HCT116 (cell line): ENCODE measurements around the gene NOC4L. TPM values are rescaled to one million over a fixed set of nuclear protein-coding genes. Genes with fewer than 3 reads are reported as not detected.

Experiments
- ATAC-seq: fragments of 200-7000 bp; cut with Tn5 transposase; 2 replicates; pipeline ENCODE4 v1.9.1; 2020; ENCODE audit warnings: mild to moderate bottlenecking, moderate library complexity
- BruUV-seq: library from RNA; stranded (reverse); fragments of 400-500 nt; replicated peaks from 2 replicates; lab custom pipeline; 2021; lab: Mats Ljungman, UMichigan
- CTCF ChIA-PET: fragments of 300-600 bp; sonication (Branson Sonifier 250); formaldehyde crosslinking; loops from one replicate; lab custom pipeline; 2021; ENCODE audit warnings: antibody characterized with exemption; lab: Charles Lee
- POLR2A ChIA-PET: fragments of 300-600, 350-600 bp; sonication (Branson Sonifier 250); formaldehyde crosslinking; loops from one replicate; lab custom pipeline; 2021; ENCODE audit warnings: antibody characterized with exemption; lab: Charles Lee
- RAD21 ChIA-PET, 2 experiments: fragments of 300-600 bp; sonication (Branson Sonifier 250); formaldehyde crosslinking; loops; one replicate each; lab custom pipeline; 2023; ENCODE audit warnings: low total read pairs in 2 of 2; ENCODE audit not compliant: uncharacterized antibody in 2 of 2, unreplicated experiment in 2 of 2, low non-redundant PET in 1 of 2; lab: Charles Lee
- DNase-seq: peaks from one replicate; pipeline ENCODE4 v3.0.0-alpha.2; 2010; ENCODE audit warnings: low read depth, low spot score
- H2AFZ ChIP-seq: fragments of 200-600 bp; shearing (Covaris generic), sonication (generic); 2 replicates; pipeline ENCODE4 v1.6.1; 2017; ENCODE audit warnings: low read depth, mixed run types, mixed read lengths, antibody characterized with exemption, low read length; ENCODE audit not compliant: poor library complexity, severe bottlenecking
- H3K27ac ChIP-seq: 2 replicates; pipeline ENCODE4 v1.5.1; 2012; ENCODE audit warnings: low read depth, low read length
- H3K27me3 ChIP-seq: fragments of 200-600 bp; sonication (generic); 2 replicates; pipeline ENCODE4 v1.6.1; 2016; ENCODE audit warnings: mixed run types, low read length, mixed read lengths; ENCODE audit not compliant: insufficient read depth
- H3K36me3 ChIP-seq, 2 experiments: fragments of 200-500 bp in 1 of 2; fragments of 200-600 bp in 1 of 2; sonication (Bioruptor generic) in 1 of 2; sonication (generic) in 1 of 2; 2 replicates each; pipeline versions ENCODE4 v1.5.1 to v1.6.1; 2014 to 2016; ENCODE audit warnings: low read length in 2 of 2, inconsistent platforms in 1 of 2, mixed read lengths in 1 of 2, mixed run types in 1 of 2; ENCODE audit not compliant: insufficient read depth in 2 of 2, control insufficient read depth in 1 of 2
- H3K4me1 ChIP-seq, 2 experiments: fragments of 200-600 bp in 1 of 2; sonication (generic) in 1 of 2; 2 replicates each; pipeline versions ENCODE4 v1.5.1 to v1.6.1; 2012 to 2017; ENCODE audit warnings: low read length in 2 of 2, inconsistent platforms in 1 of 2, mild to moderate bottlenecking in 1 of 2, mixed read lengths in 1 of 2, mixed run types in 1 of 2, moderate library complexity in 1 of 2; ENCODE audit not compliant: insufficient read depth in 2 of 2, control insufficient read depth in 1 of 2
- H3K4me2 ChIP-seq: fragments of 200-600 bp; sonication (generic); 2 replicates; pipeline ENCODE4 v1.6.1; 2017; ENCODE audit warnings: mixed run types, low read length, mixed read lengths
- H3K4me3 ChIP-seq, 2 experiments: fragments of 200-600 bp in 1 of 2; sonication (generic) in 1 of 2; replicated peaks in 1 of 2; 2 replicates each; pipeline ENCODE4 v1.5.1; 2011 to 2016; ENCODE audit warnings: low read length in 2 of 2, control low read depth in 1 of 2, low read depth in 1 of 2, mild to moderate bottlenecking in 1 of 2, mixed read lengths in 1 of 2, mixed run types in 1 of 2
- H3K79me2 ChIP-seq: fragments of 200-600 bp; sonication (generic); 2 replicates; pipeline ENCODE4 v1.6.1; 2017; ENCODE audit warnings: mild to moderate bottlenecking, mixed run types, low read length, moderate library complexity, mixed read lengths; ENCODE audit not compliant: insufficient read depth
- H3K9ac ChIP-seq: fragments of 200-600 bp; sonication (generic); 2 replicates; pipeline ENCODE4 v1.6.1; 2016; ENCODE audit warnings: low read length, mixed read lengths
- H3K9me2 ChIP-seq: fragments of 200-600 bp; sonication (generic), shearing (Covaris generic); 2 replicates; pipeline ENCODE4 v1.6.1; 2017; ENCODE audit warnings: mixed run types, mild to moderate bottlenecking, moderate library complexity; ENCODE audit not compliant: insufficient read depth
- H3K9me3 ChIP-seq, 2 experiments: fragments of 200-500 bp in 1 of 2; fragments of 200-600 bp in 1 of 2; sonication (Bioruptor generic) in 1 of 2; sonication (generic) in 1 of 2; 2 replicates each; pipeline ENCODE4 v1.6.1; 2014 to 2017; ENCODE audit warnings: low read length in 2 of 2, mixed read lengths in 2 of 2, inconsistent platforms in 1 of 2, low read depth in 1 of 2, mild to moderate bottlenecking in 1 of 2, mixed run types in 1 of 2, moderate library complexity in 1 of 2; ENCODE audit not compliant: control insufficient read depth in 1 of 2, insufficient read depth in 1 of 2
- H4K20me1 ChIP-seq: fragments of 200-600 bp; sonication (generic), shearing (Covaris generic); 2 replicates; pipeline ENCODE4 v1.6.1; 2017; ENCODE audit warnings: mixed run types, mild to moderate bottlenecking, moderate library complexity; ENCODE audit not compliant: insufficient read depth
- JUND ChIP-seq: IDR thresholded peaks from 2 replicates; pipeline ENCODE4 v1.6.1; 2012
- RAD21 ChIP-seq: IDR thresholded peaks from 2 replicates; pipeline ENCODE4 v1.6.1; 2012; ENCODE audit warnings: low read depth, mild to moderate bottlenecking
- intact Hi-C: fragments of 100-400 bp; cut with micrococcal nuclease; formaldehyde crosslinking; loops from 2 replicates; pipeline ENCODE4 v1.10.0; 2022
- total RNA-seq: library from RNA; stranded (reverse); gene quantifications from one replicate; pipeline ENCODE4 v1.2.1, GENCODE V29; 2021; ENCODE audit not compliant: unreplicated experiment
- TF ChIP-seq, protein P1 (sequence below), 3 experiments: fragments of 200-600 bp in 1 of 3; sonication (generic) in 1 of 3; IDR thresholded peaks in 2 of 3; conservative IDR thresholded peaks in 1 of 3; 2 replicates each; pipeline ENCODE4 v1.5.1; 2012 to 2017; ENCODE audit warnings: low read depth in 2 of 3, low read length in 2 of 3, antibody characterized with exemption in 1 of 3, borderline replicate concordance in 1 of 3, control low read depth in 1 of 3, mild to moderate bottlenecking in 1 of 3, mixed read lengths in 1 of 3, mixed run types in 1 of 3, moderate library complexity in 1 of 3; ENCODE audit not compliant: insufficient read depth in 1 of 3
- TF ChIP-seq, protein P2 (sequence below): IDR thresholded peaks from 2 replicates; pipeline ENCODE4 v1.6.1; 2012

The NOC4L gene
- total RNA-seq, 1 experiment from 2014 or later = 47.6 TPM

GRCh38 chr12:132174839-132175490 lies 30.7 kb downstream of the NOC4L start:
- H3K9me2 ChIP-seq = no peaks in the 10 kb centered on the region
- H3K36me3 ChIP-seq = no peaks in the 10 kb centered on the region
- H3K4me1 ChIP-seq = no peaks in the 10 kb centered on the region
- DNase-seq = no peak
- H3K4me2 ChIP-seq = no peak overlapping the region
- TF ChIP-seq RAD21 (no peak), JUND (no peak)
- TF ChIP-seq, protein P1, sequence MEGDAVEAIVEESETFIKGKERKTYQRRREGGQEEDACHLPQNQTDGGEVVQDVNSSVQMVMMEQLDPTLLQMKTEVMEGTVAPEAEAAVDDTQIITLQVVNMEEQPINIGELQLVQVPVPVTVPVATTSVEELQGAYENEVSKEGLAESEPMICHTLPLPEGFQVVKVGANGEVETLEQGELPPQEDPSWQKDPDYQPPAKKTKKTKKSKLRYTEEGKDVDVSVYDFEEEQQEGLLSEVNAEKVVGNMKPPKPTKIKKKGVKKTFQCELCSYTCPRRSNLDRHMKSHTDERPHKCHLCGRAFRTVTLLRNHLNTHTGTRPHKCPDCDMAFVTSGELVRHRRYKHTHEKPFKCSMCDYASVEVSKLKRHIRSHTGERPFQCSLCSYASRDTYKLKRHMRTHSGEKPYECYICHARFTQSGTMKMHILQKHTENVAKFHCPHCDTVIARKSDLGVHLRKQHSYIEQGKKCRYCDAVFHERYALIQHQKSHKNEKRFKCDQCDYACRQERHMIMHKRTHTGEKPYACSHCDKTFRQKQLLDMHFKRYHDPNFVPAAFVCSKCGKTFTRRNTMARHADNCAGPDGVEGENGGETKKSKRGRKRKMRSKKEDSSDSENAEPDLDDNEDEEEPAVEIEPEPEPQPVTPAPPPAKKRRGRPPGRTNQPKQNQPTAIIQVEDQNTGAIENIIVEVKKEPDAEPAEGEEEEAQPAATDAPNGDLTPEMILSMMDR (IDR thresholded peaks at IDR 0.05 in 2 of 3, conservative IDR thresholded peaks at IDR 0.05 in 1 of 3; ENCODE audit: borderline replicate concordance in 1 of 3, insufficient read depth in 1 of 3, low read depth in 2 of 3, low read length in 2 of 3) = no peak
- TF ChIP-seq, protein P2, sequence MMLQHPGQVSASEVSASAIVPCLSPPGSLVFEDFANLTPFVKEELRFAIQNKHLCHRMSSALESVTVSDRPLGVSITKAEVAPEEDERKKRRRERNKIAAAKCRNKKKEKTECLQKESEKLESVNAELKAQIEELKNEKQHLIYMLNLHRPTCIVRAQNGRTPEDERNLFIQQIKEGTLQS = no peak
- ChIA-PET POLR2A (no interaction called here), CTCF (no interaction called here), RAD21 (no interaction called here)
- BruUV-seq = no TSS peak
- no peaks in the 10 kb centered on the region for H3K9me3 ChIP-seq
- H2AFZ ChIP-seq = no peak overlapping the region
- intact Hi-C loops = no loop called here
- H3K4me3 ChIP-seq = no peak overlapping the region
- H3K27me3 ChIP-seq = no peaks in the 10 kb centered on the region
- H3K9ac ChIP-seq = no peak overlapping the region
- no peak for ATAC-seq
- H3K79me2 ChIP-seq = no peaks in the 10 kb centered on the region
- no peaks in the 10 kb centered on the region for H4K20me1 ChIP-seq
- H3K27ac ChIP-seq = no peak overlapping the region
